ENCODE data around the gene PPP1R37.

- TF ChIP-seq KDM5B (CRISPR knock-in tag; IDR thresholded peaks at IDR 0.05; ENCODE audit: borderline replicate concordance) (no peak), MXI1 (IDR thresholded peaks at IDR 0.05; ENCODE audit: borderline replicate concordance, low read depth, low read length) (no peak), HOXA7 (CRISPR knock-in tag; IDR thresholded peaks at IDR 0.05) (no peak), ATF1 (CRISPR knock-in tag; IDR thresholded peaks at IDR 0.05) (no peak), NR1H2 (CRISPR knock-in tag; IDR thresholded peaks at IDR 0.05; ENCODE audit: borderline replicate concordance, low read depth) (no peak), ATM (IDR thresholded peaks at IDR 0.05; ENCODE audit: borderline replicate concordance) (no peak), NFIC (IDR thresholded peaks at IDR 0.05; ENCODE audit: low read length) (no peak), ZIK1 (CRISPR knock-in tag; IDR thresholded peaks at IDR 0.05; ENCODE audit: borderline replicate concordance, low read depth) (no peak), ATF7 (IDR thresholded peaks at IDR 0.05) (no peak), ATF7 (CRISPR knock-in tag; IDR thresholded peaks at IDR 0.05) (no peak), POLR2AphosphoS5 (IDR thresholded peaks at IDR 0.05; ENCODE audit: low read depth, low read length) (no peak), MIER2 (CRISPR knock-in tag; IDR thresholded peaks at IDR 0.05) (no peak), ZNF317 (CRISPR knock-in tag; IDR thresholded peaks at IDR 0.05) (no peak), AFF4 (CRISPR knock-in tag; IDR thresholded peaks at IDR 0.05) (no peak), ZNF512 (CRISPR knock-in tag; IDR thresholded peaks at IDR 0.05) (no peak)
Observed at GRCh38 chr19:45070214-45070613, 22.8 kb upstream of the PPP1R37 start.

All from HepG2 (cell line).